IPS-NIHi7 (cell line): ENCODE data around the gene ZFYVE21.
"Not testable (repeated sequence)": the region's sequence is repeated elsewhere in the genome, so short reads cannot be mapped to it uniquely, and the experiment has no call there.

Source experiments
- DNase-seq: peaks from one replicate; pipeline ENCODE4 v3.0.0; 2012; ENCODE audit warnings: mixed read lengths; ENCODE audit errors: extremely low spot score

The ZFYVE21 gene

GRCh38 chr14:103715052-103716000 lies at the start of gene ZFYVE21, which contains the start of gene XRCC3:
Gene ZFYVE21, plus strand, starts transcription at chr14:103715810. Its CDS starts 32 bp downstream, at chr14:103715842.
Gene XRCC3, minus strand, starts transcription at chr14:103715451. Its CDS starts 4,364 bp downstream, at chr14:103711087.
- peak; percentile 100 for DNase-seq

- no peak for DNase-seq
These were observed 47.9 kb upstream of the ZFYVE21 start for GRCh38 chr14:103667671-103668070.

GRCh38 chr14:103668117-103668516 lies 47.5 kb upstream of the ZFYVE21 start:
- no peak for DNase-seq

- no peak for DNase-seq
These were observed 46.2 kb upstream of the ZFYVE21 start for GRCh38 chr14:103669370-103669769.

- DNase-seq, result no peak
These were observed 43.7 kb upstream of the ZFYVE21 start for GRCh38 chr14:103671911-103672310.

- DNase-seq, result no peak
These were observed 39.7 kb upstream of the ZFYVE21 start for GRCh38 chr14:103675957-103676356.

GRCh38 chr14:103676881-103677675 lies 38.5 kb upstream of the ZFYVE21 start:
- DNase-seq, result no peak

GRCh38 chr14:103679351-103679750 lies 36.3 kb upstream of the ZFYVE21 start:
- peak; percentile 77 for DNase-seq

- no peak for DNase-seq
These were observed 34.9 kb upstream of the ZFYVE21 start for GRCh38 chr14:103680491-103681231.

- DNase-seq, result no peak
These were observed 32.5 kb upstream of the ZFYVE21 start for GRCh38 chr14:103683139-103683538.

- DNase-seq, result no peak
These were observed 31.1 kb upstream of the ZFYVE21 start for GRCh38 chr14:103684471-103684870.

- DNase-seq, result no peak
These were observed 30.7 kb upstream of the ZFYVE21 start for GRCh38 chr14:103684871-103685270.

GRCh38 chr14:103685276-103686211 lies 30.1 kb upstream of the ZFYVE21 start:
- no peak for DNase-seq

- DNase-seq, result no peak
These were observed 28.7 kb upstream of the ZFYVE21 start for GRCh38 chr14:103686831-103687485.

GRCh38 chr14:103687712-103688111 lies 27.9 kb upstream of the ZFYVE21 start:
- no peak for DNase-seq

- DNase-seq, result no peak
These were observed 27.2 kb upstream of the ZFYVE21 start for GRCh38 chr14:103688441-103688840.

- DNase-seq, result no peak
These were observed 26.4 kb upstream of the ZFYVE21 start for GRCh38 chr14:103688906-103689902.

GRCh38 chr14:103690332-103690731 lies 25.3 kb upstream of the ZFYVE21 start:
- DNase-seq, result no peak

GRCh38 chr14:103691655-103692054 lies 24.0 kb upstream of the ZFYVE21 start:
- not testable (repeated sequence) for DNase-seq
